Tongue (tissue), 2 donors: Measurements from ENCODE around the gene GBF1. TPM values are rescaled to one million over a fixed set of nuclear protein-coding genes. Genes with fewer than 3 reads are reported as not detected.
A peak's percentile ranks its signal among the peaks of the same experiment; 100 is the strongest.
"Not testable (repeated sequence)": the region's sequence is repeated elsewhere in the genome, so short reads cannot be mapped to it uniquely, and the experiment has no call there.

ENCODE experiments used
- DNase-seq: peaks from one replicate; pipeline ENCODE4 v3.0.0-alpha.2; 2015
- total RNA-seq: library from RNA; depleted of rRNA; stranded (reverse); fragments of >200 nt; gene quantifications from one replicate; pipeline ENCODE4 v1.2.3, GENCODE V29; 2014

The GBF1 gene
- total RNA-seq, 1 donor from 2014 or later: 37.4 TPM

DNA sequence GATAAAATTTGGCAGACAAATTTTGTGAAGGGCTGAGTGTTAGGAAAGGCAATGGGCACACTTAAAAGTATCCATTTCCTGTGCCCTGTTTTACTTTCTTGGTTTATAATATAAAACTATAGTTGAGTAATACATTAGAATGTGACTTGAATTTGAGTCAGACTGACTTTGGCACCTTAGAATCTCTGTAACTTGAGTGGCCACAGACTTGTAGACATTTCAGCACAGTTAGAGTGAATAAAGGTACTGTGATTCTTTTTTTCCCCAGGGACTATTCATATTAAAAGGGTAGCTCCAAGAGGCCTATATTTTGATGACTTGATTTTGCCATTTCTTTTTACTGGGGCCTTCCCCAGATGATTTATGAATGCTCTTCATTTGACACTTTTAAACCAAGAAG lies 22.4 kb downstream of the GBF1 start:
- no peak for DNase-seq

DNA sequence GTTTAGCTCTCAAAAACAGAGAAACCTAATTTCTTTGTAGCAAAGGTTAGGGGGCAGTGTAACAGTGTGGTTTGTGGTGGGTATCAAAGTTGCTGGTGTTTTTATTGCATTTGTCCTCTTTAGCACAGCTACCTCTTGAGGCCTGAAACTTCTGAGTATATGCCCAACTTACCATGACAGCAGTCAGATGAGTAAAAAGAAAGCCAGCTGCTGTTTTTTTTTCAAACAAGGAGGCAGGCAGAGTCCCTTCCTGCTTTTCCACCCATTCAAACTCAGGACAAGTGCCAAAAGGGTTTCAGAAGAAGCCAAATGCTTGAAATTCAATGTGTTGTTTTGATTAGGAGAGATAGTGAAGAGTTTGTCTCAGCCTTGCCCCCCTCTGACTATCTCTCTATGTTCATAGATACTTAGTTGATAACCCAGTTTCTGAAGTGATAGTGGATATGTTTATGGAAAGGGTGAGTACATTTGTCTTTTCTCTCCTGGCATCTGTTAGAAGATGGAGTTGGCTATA lies 23.1 kb downstream of the GBF1 start:
- DNase-seq: peak; percentile 86

DNA sequence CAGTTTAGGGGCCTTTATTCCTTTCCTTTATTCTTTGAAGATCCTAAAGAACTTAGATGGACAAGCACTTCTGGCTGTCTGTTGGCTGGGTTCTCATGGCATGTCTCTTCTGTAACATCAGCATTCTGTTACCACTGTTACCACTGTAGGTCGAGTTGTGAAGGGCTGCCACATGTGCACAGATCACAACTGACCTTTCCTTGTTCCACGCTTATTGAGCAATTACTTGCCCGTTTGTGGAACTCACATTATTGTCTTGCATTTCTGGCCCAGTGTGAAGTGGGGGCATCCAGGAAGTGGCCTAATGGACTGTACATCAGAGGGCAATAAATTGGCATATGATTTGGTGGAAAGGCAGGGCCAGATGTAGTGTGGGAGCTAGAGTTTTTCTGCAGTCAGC lies 23.7 kb downstream of the GBF1 start:
- peak; percentile 92 for DNase-seq

DNA sequence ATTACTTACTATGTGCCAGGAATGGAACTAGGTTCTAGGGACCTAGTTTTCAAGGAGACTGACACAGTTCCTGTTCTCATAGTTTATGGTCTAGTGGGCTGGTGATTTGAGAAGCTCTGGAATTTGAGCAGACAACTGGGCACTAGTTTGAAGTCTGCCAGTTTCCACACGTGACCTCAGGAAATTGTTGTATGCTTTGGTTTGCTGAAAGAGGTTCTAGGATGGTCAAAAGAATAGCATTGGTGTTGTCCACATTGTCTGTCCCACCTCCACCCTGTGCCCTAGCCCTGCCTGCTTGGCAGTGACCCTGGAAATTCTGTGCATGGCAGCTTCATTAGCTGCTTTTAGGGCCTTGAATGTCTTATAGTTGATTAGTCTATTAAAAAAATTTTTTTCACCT lies 28.7 kb downstream of the GBF1 start:
- DNase-seq: peak; percentile 26

DNA sequence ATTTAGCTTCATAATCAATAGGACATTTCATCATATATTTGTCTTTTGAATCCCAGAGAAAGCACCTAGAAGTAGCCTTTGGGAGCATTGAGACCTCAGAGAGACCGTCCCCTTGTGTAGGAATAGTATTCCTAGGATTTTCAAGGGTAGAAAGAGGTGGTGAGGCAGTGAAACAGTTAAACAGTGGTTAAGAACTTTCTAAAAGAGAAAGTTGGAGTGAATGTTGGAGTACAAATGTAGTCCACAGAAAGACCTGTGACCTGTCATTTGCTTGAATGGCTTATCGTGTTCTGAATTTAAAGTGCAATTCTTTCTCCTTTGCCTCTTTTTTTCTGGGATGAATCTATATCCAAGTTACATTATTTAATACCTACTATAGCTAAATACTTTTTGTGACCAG lies 30.0 kb downstream of the GBF1 start:
- no peak for DNase-seq

DNA sequence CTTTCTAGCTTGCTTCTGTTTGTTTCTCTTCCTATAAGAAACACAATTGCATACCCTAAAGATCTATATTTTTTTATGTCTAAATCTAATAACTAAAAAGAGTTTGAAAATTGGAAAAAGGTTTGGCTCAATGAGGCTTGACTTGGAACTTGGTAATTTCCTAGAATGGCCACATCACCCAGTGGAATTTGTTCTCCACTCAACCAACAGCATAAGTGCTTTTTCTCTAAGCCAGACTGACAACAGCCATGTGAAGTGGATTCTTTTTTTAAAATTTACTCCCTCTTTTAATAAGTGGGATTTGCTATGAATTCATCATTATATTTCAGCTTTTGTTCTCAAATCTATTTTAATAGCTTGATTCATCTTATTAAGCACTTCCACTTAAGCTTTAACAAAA lies 33.8 kb downstream of the GBF1 start:
- DNase-seq: no peak

DNA sequence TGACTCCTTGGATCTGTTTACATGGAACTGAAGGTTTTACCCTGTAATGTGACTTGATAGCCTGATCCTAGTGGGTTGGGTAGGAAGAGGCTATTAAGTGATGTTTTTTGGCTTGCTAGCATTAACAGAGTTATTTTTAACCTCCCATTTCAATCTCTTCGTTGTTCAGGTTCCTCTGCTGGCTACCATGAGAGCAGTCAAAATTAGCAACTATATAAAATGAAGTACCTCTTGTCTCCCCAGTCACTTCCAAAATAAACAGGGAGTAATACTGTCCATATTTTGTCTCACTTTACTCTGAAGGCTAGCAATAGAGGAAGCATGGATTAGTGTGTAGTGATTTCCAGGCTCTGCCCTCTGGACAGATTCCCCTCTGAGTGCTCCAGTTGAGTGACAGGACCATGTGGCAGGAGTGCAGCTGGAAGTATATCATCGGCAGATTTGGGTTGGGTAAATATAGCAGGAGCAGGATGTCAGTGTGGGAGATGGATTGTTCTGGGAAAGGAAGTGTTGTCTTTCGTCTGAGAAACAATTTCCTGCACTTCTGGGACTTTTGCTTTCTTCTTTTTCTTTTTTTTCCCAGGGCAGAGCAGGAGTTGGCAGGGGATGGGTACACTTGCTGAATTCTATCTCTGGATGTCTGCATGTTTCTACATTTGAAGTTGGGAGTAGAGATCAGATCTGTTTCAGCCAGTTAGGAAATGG lies 35.2 kb downstream of the GBF1 start:
- peak; percentile 98 for DNase-seq

DNA sequence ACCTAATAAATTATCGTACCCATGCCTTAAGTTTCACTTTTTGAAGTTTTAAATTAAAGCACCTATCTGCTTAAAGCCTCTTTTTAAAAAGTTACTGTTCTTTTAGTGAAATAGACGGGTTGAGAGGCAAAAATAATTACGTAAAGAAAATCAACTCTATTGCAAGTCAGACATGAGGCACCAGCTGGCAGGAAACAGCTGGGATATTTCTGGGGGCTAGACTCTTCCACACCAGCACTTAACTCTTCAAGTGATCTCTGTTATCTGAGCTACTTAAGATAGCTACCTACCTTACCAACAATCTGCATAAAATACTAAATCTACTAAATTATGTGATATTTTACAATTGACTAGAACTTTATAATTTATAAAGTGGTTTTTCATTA lies 35.8 kb downstream of the GBF1 start:
- DNase-seq: peak; percentile 90

DNA sequence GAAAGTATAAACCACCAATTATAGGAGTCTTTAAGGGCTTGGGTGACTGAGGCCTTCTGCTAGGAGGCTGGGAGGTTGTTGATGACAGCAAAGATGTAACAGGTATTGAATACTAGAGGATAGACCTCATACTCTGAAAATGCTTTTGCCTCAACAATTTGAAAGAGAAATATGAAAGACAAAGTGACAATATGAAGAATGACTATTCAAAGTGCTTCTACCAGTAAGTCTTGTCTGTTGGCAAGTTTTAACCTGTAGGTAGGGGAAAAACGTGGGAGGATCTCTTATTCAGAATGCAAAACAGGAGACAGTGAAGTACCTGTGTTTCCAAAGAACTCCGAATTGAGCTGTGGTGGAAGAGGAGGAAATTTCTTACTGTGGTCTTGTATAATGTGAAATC lies 38.2 kb downstream of the GBF1 start:
- DNase-seq: peak; percentile 30

DNA sequence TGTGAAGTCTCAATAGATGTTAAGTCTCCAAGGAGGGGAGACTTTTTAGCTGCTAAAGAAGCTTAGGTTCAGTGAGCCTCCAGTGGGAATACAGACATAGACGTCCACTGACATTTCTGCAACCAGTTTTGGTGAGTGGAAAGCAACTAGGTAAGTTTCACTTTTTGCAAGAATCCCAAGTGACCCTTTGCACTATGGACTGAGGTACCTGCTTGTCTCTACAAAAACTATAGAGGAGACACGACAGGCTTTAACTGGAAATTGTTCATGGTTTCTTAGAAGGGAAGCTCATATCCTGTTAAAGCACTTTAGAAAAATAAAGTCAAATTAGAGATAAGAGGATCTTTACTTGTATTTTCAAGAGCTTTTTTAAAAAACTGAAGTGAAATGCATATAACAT lies 38.6 kb downstream of the GBF1 start:
- no peak for DNase-seq

DNA sequence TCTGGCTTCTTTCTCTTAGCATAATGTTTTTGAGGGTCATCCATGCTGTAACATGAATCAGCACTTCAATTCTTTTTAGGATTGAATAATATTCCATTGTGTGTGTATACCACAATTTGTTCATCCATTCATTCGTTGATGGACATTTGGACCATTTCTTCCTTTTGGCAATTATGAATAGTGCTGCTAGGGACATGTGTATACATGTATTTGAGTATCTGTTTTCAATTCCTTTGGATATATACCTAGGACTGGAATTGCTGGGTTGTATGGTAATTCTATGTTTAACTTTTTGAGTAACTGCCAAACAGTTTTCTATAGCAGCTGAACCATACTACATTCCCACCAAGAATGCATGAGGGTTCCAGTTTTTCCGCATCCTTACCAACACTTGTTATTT lies 39.2 kb downstream of the GBF1 start:
- no peak for DNase-seq

DNA sequence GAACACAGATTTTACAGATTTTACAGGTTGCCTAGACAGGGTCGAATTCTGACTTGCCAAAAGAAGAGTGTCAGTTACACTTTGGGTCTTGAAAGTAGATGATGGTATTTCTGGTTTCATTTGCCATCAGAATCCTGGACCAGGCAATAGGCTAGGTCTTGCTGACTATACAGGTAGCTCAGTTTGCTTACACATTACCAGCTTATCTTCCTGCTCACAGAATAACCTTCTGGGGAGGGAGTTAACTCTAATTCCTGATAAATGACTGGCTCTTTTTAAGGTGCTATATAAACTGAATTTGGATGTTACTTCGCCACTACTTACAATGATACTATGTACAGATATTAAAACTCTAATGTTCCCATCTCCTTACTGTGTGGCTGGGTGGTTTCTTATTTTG lies 39.8 kb downstream of the GBF1 start:
- no peak for DNase-seq

DNA sequence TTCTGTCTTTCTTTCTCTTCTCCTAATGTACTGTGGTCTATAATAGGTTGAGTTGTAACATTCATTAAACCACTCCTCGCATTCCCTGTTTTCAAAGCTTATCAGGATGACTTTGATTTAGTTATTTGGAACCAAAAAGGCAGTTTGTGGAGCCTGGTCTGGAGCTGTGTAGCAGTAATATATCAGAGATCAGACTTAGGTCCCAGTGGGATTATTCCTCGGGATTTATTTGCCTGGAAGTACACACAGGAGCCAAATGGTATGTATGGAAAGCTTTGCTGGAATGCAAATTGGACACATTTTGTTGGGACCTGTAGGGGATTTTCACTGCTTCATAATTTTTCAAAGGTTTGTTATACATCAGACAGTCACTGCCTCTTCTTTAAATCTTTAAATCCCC lies 40.9 kb downstream of the GBF1 start:
- DNase-seq: no peak

DNA sequence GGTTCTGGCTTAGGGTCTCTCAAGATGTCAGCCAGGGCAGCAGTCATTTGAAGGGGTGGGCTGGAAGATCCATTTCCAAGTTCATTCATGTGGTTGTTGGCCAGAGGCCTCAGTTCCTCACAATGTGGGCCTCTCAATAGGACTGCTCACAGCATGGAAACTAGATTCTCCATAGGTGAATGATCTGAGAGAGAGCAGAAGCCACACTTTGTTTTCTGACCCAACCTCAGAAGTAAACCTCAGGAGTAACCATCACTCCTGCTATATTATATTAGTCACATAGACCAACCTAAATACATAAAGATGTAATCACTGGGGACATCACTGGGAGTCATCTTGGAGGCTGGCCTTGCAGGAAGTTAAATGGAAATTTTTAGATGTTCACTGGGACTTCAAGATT lies 42.2 kb downstream of the GBF1 start:
- no peak for DNase-seq

DNA sequence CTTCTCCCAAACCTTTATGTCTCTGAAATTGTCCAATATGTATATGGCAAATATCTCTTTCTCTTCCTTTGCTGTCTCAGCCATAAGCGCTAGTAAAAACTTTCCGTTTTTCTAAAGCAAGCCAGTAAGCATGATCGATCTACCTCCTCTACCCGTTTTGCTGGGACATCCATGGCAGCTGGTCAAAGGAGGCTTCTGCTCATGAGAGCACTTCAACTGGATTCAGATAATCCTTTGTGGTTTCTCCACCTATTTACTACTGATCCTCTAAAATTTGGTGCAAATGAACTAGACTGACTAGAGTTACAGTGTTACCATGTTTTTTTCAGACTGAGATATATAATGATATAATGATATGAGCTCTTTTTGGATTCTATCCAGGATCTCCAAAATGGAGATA lies 42.7 kb downstream of the GBF1 start:
- DNase-seq: no peak

DNA sequence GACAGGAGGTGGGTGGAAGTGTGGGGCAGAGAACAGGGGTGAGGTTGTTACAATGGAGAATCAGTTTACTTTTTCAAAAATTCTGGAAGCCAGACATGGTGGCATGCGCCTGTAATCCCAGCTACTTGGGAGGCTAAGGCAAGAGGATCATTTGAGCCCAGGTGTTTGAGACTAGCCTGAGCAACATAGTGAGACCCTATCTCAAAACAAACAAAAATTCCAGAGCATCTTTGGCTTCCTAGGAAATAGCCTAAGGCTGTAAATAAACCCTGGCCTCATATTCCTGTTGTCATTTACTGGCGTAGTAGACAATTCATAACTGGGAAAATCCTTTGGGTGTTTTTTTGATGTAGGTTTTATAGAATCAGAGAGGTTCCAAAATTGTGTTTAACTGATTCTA lies 44.0 kb downstream of the GBF1 start:
- no peak for DNase-seq

DNA sequence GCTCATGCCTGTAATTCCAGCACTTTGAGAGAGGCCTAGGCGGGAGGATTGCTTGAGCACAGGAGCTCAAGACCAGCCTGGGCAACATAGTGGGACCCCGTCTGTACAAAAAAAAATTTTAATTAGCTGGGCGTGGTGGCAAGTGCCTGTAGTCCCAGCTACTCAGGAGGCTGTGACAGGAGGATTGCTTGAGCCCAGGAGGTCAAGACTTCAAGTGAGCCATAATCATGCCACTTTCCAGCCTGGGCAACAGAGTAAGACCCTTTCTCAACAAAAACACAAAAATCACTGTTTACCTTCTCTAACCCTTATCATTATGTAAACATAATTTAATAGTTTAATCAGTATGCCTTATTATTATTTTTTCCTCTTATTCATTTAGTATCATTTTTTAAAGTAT lies 44.5 kb downstream of the GBF1 start:
- DNase-seq: no peak

DNA sequence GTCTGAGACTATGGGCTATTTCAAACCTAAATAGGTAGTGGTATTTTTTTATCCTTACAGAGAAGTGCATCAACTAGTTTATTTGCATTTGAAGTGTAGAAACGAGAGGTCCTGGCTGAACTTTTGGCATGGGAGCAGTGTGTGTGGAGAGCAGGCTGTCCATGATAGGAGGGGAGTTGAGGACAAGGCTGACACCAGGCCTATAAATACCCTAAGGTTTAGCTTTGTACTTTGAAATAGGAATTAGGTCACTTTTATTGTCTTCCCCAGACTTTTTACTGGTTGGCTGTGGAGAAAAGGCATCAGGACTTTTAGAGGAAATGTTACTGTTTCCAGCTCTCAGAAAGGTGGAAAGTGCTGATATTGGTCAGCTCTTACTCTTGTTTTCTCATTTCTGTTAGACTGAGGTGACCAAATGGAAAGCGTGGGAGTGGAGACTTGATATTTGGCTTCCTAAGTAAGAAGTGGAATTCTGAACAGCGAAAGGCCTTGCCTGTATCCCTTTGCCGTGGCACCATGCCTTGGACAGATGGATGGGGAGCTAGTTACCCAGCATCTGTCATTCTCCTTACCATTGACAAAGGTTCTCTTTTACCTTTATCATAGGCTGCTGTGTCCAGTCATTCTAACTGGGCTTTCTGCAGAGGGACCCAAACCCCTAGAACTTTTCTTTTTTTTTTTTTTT lies 46.0 kb downstream of the GBF1 start:
- DNase-seq: no peak

DNA sequence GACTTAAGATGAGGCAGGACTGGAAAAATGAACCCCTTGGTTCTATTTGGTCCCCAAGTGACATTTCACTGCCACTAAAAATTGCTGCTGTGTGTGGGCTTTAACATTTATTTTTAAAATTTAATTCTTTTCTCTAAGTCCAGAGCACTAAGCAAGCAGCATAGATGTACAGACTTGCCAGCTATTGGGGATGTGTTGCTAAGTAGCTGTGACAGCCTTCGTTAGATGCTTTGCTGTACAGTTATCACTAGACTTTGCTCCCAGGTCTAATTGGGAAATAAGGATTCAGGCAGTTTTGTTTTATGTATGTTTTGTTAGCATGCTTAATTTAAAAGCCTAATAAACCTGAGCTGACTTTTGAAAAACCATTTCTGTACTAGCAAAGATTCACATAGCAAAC lies 51.8 kb downstream of the GBF1 start:
- no peak for DNase-seq

DNA sequence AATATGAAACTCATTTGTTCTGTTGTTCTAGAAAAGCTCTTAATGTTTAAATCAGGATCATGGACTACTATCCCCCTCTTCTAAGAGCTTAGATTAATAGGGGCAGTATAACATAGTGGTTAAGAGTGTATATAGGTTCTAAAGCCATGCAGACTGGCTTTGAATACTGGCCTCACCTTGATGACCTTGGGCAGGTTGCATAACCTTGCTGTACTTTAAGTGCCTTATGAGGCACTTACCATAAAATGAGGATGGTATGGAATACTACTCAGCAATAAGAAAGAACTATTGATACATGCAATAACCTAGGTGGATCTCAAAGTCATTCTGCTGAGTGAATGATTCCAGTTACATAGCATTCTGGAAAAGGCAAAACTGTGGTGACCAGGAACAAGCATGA lies 53.6 kb downstream of the GBF1 start:
- no peak for DNase-seq

DNA sequence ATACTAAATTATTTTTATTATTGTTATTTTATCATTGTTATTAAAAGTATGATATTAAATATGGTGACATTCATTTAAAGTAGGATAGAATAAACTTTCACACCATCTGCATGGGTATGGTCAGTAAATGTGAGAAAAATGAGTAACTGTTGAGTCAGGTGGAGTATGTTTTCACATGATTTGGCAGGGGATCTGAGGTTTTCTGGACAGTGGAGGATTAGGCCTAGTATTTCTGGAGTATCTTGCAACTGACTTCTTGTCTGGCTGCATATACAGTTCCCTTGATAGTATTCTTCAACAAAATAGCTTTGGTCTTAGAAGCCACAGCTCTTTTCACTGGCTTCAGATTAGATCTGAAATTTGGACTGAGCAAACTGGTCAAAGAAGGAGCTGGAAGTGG lies 54.5 kb downstream of the GBF1 start:
- no peak for DNase-seq

DNA sequence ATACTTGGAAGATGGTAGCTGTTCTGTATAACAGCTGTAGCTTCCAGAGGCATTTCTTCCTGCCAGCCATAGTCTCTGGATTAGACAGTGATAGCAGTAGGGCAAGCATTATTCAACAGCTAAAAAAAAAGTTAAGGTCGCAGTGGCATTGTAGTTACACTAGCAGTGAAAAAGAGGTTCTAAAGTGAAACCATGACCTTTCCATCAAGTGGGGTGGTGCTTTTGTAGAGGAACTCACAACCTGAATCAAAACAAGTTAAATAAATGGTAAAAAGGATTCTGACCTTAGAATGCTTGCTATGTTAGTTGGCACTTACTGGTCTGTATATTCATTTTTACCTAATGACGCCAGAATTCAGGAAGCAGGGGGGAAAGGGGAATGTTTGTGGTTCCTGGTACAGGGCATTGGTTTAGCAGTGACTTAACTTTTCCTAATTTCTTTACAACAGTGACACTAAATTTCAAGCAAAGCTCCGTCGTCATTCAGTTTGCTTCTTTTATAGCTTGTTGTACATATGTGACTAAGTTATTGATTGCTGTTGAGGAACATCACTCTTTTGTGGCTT lies 55.0 kb downstream of the GBF1 start:
- DNase-seq: peak; percentile 54

DNA sequence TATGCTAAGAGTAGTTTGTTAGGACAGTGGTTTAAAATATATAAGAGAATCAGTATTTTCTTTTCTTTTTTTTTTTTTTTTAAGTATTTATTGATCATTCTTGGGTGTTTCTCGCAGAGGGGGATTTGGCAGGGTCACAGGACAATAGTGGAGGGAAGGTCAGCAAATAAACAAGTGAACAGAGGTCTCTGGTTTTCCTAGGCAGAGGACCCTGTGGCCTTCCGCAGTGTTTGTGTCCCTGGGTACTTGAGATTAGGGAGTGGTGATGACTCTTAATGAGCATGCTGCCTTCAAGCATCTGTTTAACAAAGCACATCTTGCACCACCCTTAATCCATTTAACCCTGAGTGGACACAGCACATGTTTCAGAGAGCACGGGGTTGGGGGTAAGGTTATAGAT lies 55.6 kb downstream of the GBF1 start:
- DNase-seq: not testable (repeated sequence)

DNA sequence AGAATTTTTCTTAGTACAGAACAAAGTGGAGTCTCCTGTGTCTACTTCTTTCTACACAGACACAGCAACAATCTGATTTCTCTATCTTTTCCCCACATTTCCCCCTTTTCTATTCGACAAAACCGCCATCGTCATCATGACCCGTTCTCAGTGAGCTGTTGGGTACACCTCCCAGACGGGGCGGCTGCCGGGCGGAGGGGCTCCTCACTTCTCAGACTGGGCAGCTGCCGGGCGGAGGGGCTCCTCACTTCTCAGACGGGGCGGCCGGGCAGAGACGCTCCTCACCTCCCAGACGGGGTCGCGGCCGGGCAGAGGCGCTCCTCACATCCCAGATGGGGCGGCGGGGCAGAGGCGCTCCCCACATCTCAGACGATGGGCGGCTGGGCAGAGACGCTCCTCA lies 56.0 kb downstream of the GBF1 start:
- DNase-seq: not testable (repeated sequence)
